PC-9 (cell line): ENCODE data around the gene DPH7. TPM values are rescaled to one million over a fixed set of nuclear protein-coding genes. Genes with fewer than 3 reads are reported as not detected.
"Not testable (repeated sequence)": the region's sequence is repeated elsewhere in the genome, so short reads cannot be mapped to it uniquely, and the experiment has no call there.

Source experiments
- BruUV-seq: library from RNA; stranded (reverse); fragments of 400-500 nt; replicated peaks from 2 replicates; lab custom pipeline; 2021; lab: Mats Ljungman, UMichigan
- CTCF ChIA-PET: fragments of 300-600 bp; sonication (Branson Sonifier 250); formaldehyde crosslinking; loops from one replicate; lab custom pipeline; 2022; ENCODE audit warnings: antibody characterized with exemption; lab: Charles Lee
- POLR2A ChIA-PET: fragments of 300-600 bp; sonication (Branson Sonifier 250); formaldehyde crosslinking; loops from one replicate; lab custom pipeline; 2022; ENCODE audit warnings: antibody characterized with exemption; ENCODE audit not compliant: unreplicated experiment; lab: Charles Lee
- DNase-seq, 2 experiments: peaks; one replicate each; pipeline versions ENCODE4 v3.0.0 to v3.0.0-alpha.2; 2015 to 2022; ENCODE audit warnings: mixed read lengths in 1 of 2
- H2AFZ ChIP-seq: fragments of 200-600 bp; sonication (generic); 2 replicates; pipeline ENCODE4 v1.8.1; 2017; ENCODE audit warnings: antibody characterized with exemption
- H3F3A ChIP-seq: fragments of 200-600 bp; sonication (generic); 2 replicates; pipeline ENCODE4 v1.8.1; 2017; ENCODE audit warnings: antibody characterized with exemption, mild to moderate bottlenecking, low read depth; ENCODE audit not compliant: insufficient read depth
- H3K27ac ChIP-seq: fragments of 200-600 bp; sonication (generic); 2 replicates; pipeline ENCODE4 v1.6.1; 2016; ENCODE audit warnings: mixed run types
- H3K27me3 ChIP-seq: fragments of 200-600 bp; sonication (generic); 2 replicates; pipeline ENCODE4 v1.6.1; 2016; ENCODE audit warnings: low read depth, mixed run types; ENCODE audit not compliant: insufficient read depth
- H3K36me3 ChIP-seq: fragments of 200-600 bp; sonication (generic); 2 replicates; pipeline ENCODE4 v1.6.1; 2016; ENCODE audit warnings: low read depth, mixed run types
- H3K4me1 ChIP-seq: fragments of 200-600 bp; sonication (generic); replicated peaks from 2 replicates; pipeline ENCODE4 v1.6.1; 2016; ENCODE audit warnings: mixed run types; ENCODE audit not compliant: insufficient read depth
- H3K4me2 ChIP-seq: fragments of 200-600 bp; sonication (generic); 2 replicates; pipeline ENCODE4 v1.6.1; 2017; ENCODE audit warnings: mixed run types
- H3K4me3 ChIP-seq: fragments of 200-600 bp; sonication (generic); 2 replicates; pipeline ENCODE4 v1.6.1; 2016; ENCODE audit warnings: mixed run types
- H3K79me2 ChIP-seq: fragments of 200-600 bp; sonication (generic); 2 replicates; pipeline ENCODE4 v1.6.1; 2017; ENCODE audit warnings: low read depth, mixed run types
- H3K9me2 ChIP-seq: fragments of 200-600 bp; sonication (generic); 2 replicates; pipeline ENCODE4 v1.8.1; 2017; ENCODE audit warnings: mild to moderate bottlenecking; ENCODE audit not compliant: insufficient read depth
- H3K9me3 ChIP-seq: fragments of 200-600 bp; sonication (generic); 2 replicates; pipeline ENCODE4 v1.8.1; 2016; ENCODE audit warnings: low read depth; ENCODE audit not compliant: insufficient read depth
- H4K20me1 ChIP-seq: fragments of 200-600 bp; sonication (generic); 2 replicates; pipeline ENCODE4 v1.8.1; 2017; ENCODE audit not compliant: insufficient read depth
- EZH2 ChIP-seq: fragments of 200-600 bp; sonication (generic); IDR thresholded peaks from 2 replicates; pipeline ENCODE4 v1.8.0; 2017; ENCODE audit warnings: antibody characterized with exemption, low read depth
- intact Hi-C: fragments of 100-400 bp; cut with micrococcal nuclease; formaldehyde crosslinking; loops from one replicate; pipeline ENCODE4 v1.10.0; 2022; ENCODE audit not compliant: unreplicated experiment
- total RNA-seq: library from RNA; stranded (reverse); gene quantifications from 2 replicates; pipeline ENCODE4 v1.2.3, GENCODE V29; 2021
- TF ChIP-seq, protein P1 (sequence below): fragments of 200-600 bp; sonication (generic); conservative IDR thresholded peaks from 2 replicates; pipeline ENCODE4 v1.6.1; 2017; ENCODE audit warnings: mixed run types, antibody characterized with exemption, mild to moderate bottlenecking, moderate library complexity

The DPH7 gene
- total RNA-seq, 1 experiment from 2014 or later: 48.5 TPM

DNA sequence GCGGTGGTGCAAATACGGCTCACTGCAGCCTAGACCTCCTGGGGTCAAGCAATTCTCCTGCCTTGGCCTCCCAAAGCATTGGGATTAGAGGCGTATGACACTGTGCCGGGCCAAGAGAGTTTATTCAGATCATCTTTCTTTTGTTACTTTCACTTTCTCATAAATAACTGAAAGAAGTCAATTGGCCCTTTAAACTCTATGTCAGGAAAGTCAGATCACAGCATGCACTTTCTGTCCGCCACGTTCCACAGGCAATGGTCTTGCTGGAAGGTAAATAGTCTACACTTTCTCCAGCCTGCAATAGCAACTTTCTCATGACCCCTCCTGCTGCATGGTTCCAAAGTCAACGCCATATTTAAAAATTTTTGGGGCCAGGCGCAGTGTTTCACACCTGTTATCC is 20.2 kb upstream of the DPH7 start:
- Histone ChIP-seq H4K20me1 (no peaks in the 10 kb centered on the region), H3K79me2 (no peaks in the 10 kb centered on the region), H2AFZ (no peak overlapping the region), H3K9me2 (no peaks in the 10 kb centered on the region), H3K9me3 (no peaks in the 10 kb centered on the region), H3K27ac (no peak overlapping the region), H3F3A (peaks cover 12% of the 10 kb centered on the region; the same call in 1 of the 2 replicates), H3K27me3 (no peaks in the 10 kb centered on the region), H3K4me3 (no peak overlapping the region), H3K36me3 (no peaks in the 10 kb centered on the region), H3K4me1 (no peaks in the 10 kb centered on the region), H3K4me2 (no peak overlapping the region)
- CTCF ChIA-PET: no interaction called here
- POLR2A ChIA-PET: interaction anchor here (0.7 kb wide), 1 partner anchor 1547 kb away, joined by 3 read pairs; no protein-coding TSS in a partner anchor
- no TSS peak for BruUV-seq
- intact Hi-C loops: no loop called here
- TF ChIP-seq, protein P1, sequence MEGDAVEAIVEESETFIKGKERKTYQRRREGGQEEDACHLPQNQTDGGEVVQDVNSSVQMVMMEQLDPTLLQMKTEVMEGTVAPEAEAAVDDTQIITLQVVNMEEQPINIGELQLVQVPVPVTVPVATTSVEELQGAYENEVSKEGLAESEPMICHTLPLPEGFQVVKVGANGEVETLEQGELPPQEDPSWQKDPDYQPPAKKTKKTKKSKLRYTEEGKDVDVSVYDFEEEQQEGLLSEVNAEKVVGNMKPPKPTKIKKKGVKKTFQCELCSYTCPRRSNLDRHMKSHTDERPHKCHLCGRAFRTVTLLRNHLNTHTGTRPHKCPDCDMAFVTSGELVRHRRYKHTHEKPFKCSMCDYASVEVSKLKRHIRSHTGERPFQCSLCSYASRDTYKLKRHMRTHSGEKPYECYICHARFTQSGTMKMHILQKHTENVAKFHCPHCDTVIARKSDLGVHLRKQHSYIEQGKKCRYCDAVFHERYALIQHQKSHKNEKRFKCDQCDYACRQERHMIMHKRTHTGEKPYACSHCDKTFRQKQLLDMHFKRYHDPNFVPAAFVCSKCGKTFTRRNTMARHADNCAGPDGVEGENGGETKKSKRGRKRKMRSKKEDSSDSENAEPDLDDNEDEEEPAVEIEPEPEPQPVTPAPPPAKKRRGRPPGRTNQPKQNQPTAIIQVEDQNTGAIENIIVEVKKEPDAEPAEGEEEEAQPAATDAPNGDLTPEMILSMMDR: no peak
- no peak for TF ChIP-seq EZH2
- DNase-seq: no peak

DNA sequence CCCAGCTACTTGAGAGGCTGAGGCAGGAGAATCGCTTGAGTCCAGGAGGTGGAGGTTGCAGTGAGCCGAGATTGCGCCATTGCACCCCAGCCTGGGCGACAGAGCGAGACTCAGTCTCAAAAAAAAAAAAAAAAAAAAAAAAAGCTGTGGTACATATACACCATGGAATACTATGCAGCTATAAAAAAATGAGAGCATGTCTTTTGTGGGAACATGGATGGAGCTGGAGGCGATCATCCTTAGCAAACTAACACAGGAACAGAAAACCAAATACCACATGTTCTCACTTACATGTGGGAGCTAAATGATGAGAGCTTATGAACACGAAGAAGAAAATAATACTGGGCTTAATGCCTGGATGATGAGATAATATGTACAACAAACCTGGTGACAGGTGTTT is 17.9 kb upstream of the DPH7 start:
- H3K9me3 ChIP-seq, H3K4me2 ChIP-seq, H3K36me3 ChIP-seq, H3F3A ChIP-seq, H3K4me1 ChIP-seq, H3K4me3 ChIP-seq, intact Hi-C loops, BruUV-seq, H2AFZ ChIP-seq, H3K27me3 ChIP-seq, DNase-seq, H3K9me2 ChIP-seq, H3K27ac ChIP-seq, H3K79me2 ChIP-seq, H4K20me1 ChIP-seq: not testable (repeated sequence)
- ChIA-PET POLR2A (interaction anchor here (0.7 kb wide), 1 partner anchor 27 kb away, joined by 3 read pairs; no protein-coding TSS in a partner anchor), CTCF (interaction anchor here (0.6 to 0.7 kb wide), 3 partner anchors 115 to 570 kb away, joined by 4 to 15 read pairs (median 5); no protein-coding TSS in a partner anchor)

DNA sequence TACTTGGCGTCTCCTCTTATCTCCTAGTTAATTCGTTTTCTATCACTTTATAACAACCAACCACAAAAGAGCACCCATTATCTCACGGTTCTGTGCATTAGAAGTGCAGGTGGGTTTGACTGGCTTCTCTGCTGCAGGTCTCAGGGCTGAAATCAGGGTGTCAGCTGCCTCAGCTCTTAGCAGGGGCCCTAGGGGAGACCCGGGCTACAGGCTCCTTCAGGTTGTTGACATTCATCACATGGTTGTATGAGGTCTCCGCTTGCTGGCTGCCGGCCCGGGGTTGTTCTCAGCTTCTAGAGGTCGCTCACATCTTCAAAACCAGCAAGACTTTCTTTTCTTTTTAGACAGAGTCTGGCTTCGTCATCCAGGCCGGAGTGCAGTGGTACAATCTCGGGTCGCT is 14.5 kb upstream of the DPH7 start:
- H3K27ac ChIP-seq: no peak overlapping the region
- BruUV-seq: no TSS peak
- ChIA-PET POLR2A (no interaction called here), CTCF (no interaction called here)
- TF ChIP-seq EZH2: no peak
- TF ChIP-seq, protein P1: no peak
- DNase-seq: no peak
- H3K4me1 ChIP-seq: peaks cover 13% of the 10 kb centered on the region
- H3K4me2 ChIP-seq: no peak overlapping the region
- no peak overlapping the region for H3K4me3 ChIP-seq
- H3K9me3 ChIP-seq: no peaks in the 10 kb centered on the region
- peaks cover 16% of the 10 kb centered on the region for H3K79me2 ChIP-seq
- H4K20me1 ChIP-seq: peaks cover 12% of the 10 kb centered on the region
- intact Hi-C loops: no loop called here
- H3F3A ChIP-seq: no peaks in the 10 kb centered on the region
- H2AFZ ChIP-seq: no peak overlapping the region
- H3K9me2 ChIP-seq: no peaks in the 10 kb centered on the region
- H3K36me3 ChIP-seq: peaks cover 3% of the 10 kb centered on the region; the same call in 1 of the 2 replicates
- H3K27me3 ChIP-seq: no peaks in the 10 kb centered on the region

DNA sequence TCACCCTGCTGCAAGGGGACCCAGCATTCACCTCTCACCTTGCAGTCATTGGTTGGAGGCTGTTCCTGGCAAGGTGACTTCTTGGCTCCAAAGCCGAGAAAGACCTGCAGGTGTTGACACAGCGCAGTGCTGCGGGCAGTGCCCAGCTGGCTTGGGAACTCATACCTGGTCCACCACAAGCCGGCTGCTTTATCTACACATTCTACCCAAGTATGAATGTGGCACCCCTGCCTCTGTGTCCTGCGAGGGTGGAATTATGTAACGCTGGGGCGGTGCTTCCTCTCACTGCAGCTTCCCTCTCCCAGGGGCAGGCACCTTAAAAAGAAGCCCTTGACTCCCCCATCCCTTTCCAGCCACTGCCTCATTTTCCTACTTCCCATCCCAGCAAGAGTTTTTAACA is 14.0 kb upstream of the DPH7 start:
- Histone ChIP-seq H3K79me2 (peaks cover 18% of the 10 kb centered on the region), H3K27me3 (no peaks in the 10 kb centered on the region), H3K4me1 (peaks cover 13% of the 10 kb centered on the region), H3F3A (no peaks in the 10 kb centered on the region), H3K4me2 (no peak overlapping the region), H3K27ac (no peak overlapping the region), H3K4me3 (no peak overlapping the region), H3K9me3 (no peaks in the 10 kb centered on the region), H3K9me2 (no peaks in the 10 kb centered on the region), H4K20me1 (peaks cover 12% of the 10 kb centered on the region), H2AFZ (no peak overlapping the region), H3K36me3 (peaks cover 7% of the 10 kb centered on the region; the same call in 1 of the 2 replicates)
- BruUV-seq: no TSS peak
- POLR2A ChIA-PET: no interaction called here
- intact Hi-C loops: no loop called here
- no peak for DNase-seq
- CTCF ChIA-PET: no interaction called here
- TF ChIP-seq, protein P1: no peak
- TF ChIP-seq EZH2: no peak
